HL-60 (cell line): ENCODE measurements around the gene LRP1B.

ENCODE experiments used
- DNase-seq, 2 experiments: peaks; one replicate each; pipeline ENCODE4 v3.0.0-alpha.2; 2010 to 2020; ENCODE audit warnings: low read depth in 1 of 2, low spot score in 1 of 2
- H3K27ac ChIP-seq: fragments of 250-450 bp; sonication (Bioruptor Pico); replicated peaks from 2 replicates; pipeline ENCODE4 v1.5.1; 2020; ENCODE audit warnings: mild to moderate bottlenecking, moderate library complexity
- H3K27me3 ChIP-seq: fragments of 250-450 bp; sonication (Bioruptor Pico); 2 replicates; pipeline ENCODE4 v1.5.1; 2021; ENCODE audit warnings: mild to moderate bottlenecking, moderate library complexity; ENCODE audit not compliant: insufficient read depth, poor library complexity, severe bottlenecking
- H3K4me3 ChIP-seq: replicated peaks from 2 replicates; pipeline ENCODE4 v1.5.1; 2011; ENCODE audit warnings: mild to moderate bottlenecking, control low read depth, low read length; ENCODE audit not compliant: insufficient read depth
- GABPA ChIP-seq: IDR thresholded peaks from 2 replicates; pipeline ENCODE4 v1.6.1; 2012; ENCODE audit warnings: low read depth
- POLR2AphosphoS5 ChIP-seq: IDR thresholded peaks from 2 replicates; pipeline ENCODE4 v1.6.1; 2012; ENCODE audit warnings: low read depth
- SPI1 ChIP-seq: IDR thresholded peaks from 2 replicates; pipeline ENCODE4 v1.6.1; 2012; ENCODE audit warnings: low read depth, mild to moderate bottlenecking, borderline replicate concordance
- TF ChIP-seq, protein P1 (sequence below): IDR thresholded peaks from 2 replicates; pipeline ENCODE4 v1.6.1; 2012; ENCODE audit warnings: low read depth; ENCODE audit not compliant: insufficient replicate concordance
- TF ChIP-seq, protein P2 (sequence below): IDR thresholded peaks from one replicate; pipeline ENCODE4 v1.5.1; 2011; ENCODE audit warnings: low read length, control low read depth, inconsistent platforms; ENCODE audit not compliant: insufficient read depth

The LRP1B gene

GRCh38 chr2:141927536-141927935 lies 203.3 kb downstream of the LRP1B start:
- H3K27ac ChIP-seq: no peak overlapping the region
- DNase-seq: no peak
- TF ChIP-seq SPI1 (no peak), POLR2AphosphoS5 (no peak), GABPA (no peak)
- TF ChIP-seq, protein P1, sequence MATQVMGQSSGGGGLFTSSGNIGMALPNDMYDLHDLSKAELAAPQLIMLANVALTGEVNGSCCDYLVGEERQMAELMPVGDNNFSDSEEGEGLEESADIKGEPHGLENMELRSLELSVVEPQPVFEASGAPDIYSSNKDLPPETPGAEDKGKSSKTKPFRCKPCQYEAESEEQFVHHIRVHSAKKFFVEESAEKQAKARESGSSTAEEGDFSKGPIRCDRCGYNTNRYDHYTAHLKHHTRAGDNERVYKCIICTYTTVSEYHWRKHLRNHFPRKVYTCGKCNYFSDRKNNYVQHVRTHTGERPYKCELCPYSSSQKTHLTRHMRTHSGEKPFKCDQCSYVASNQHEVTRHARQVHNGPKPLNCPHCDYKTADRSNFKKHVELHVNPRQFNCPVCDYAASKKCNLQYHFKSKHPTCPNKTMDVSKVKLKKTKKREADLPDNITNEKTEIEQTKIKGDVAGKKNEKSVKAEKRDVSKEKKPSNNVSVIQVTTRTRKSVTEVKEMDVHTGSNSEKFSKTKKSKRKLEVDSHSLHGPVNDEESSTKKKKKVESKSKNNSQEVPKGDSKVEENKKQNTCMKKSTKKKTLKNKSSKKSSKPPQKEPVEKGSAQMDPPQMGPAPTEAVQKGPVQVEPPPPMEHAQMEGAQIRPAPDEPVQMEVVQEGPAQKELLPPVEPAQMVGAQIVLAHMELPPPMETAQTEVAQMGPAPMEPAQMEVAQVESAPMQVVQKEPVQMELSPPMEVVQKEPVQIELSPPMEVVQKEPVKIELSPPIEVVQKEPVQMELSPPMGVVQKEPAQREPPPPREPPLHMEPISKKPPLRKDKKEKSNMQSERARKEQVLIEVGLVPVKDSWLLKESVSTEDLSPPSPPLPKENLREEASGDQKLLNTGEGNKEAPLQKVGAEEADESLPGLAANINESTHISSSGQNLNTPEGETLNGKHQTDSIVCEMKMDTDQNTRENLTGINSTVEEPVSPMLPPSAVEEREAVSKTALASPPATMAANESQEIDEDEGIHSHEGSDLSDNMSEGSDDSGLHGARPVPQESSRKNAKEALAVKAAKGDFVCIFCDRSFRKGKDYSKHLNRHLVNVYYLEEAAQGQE: no peak
- TF ChIP-seq, protein P2, sequence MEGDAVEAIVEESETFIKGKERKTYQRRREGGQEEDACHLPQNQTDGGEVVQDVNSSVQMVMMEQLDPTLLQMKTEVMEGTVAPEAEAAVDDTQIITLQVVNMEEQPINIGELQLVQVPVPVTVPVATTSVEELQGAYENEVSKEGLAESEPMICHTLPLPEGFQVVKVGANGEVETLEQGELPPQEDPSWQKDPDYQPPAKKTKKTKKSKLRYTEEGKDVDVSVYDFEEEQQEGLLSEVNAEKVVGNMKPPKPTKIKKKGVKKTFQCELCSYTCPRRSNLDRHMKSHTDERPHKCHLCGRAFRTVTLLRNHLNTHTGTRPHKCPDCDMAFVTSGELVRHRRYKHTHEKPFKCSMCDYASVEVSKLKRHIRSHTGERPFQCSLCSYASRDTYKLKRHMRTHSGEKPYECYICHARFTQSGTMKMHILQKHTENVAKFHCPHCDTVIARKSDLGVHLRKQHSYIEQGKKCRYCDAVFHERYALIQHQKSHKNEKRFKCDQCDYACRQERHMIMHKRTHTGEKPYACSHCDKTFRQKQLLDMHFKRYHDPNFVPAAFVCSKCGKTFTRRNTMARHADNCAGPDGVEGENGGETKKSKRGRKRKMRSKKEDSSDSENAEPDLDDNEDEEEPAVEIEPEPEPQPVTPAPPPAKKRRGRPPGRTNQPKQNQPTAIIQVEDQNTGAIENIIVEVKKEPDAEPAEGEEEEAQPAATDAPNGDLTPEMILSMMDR: no peak
- H3K27me3 ChIP-seq: no peaks in the 10 kb centered on the region
- H3K4me3 ChIP-seq: no peak overlapping the region

- no peak overlapping the region for H3K27ac ChIP-seq
- H3K4me3 ChIP-seq: no peak overlapping the region
- DNase-seq: no peak
- H3K27me3 ChIP-seq: no peaks in the 10 kb centered on the region
- TF ChIP-seq GABPA (no peak), POLR2AphosphoS5 (no peak), SPI1 (no peak)
- TF ChIP-seq, protein P2: no peak
- TF ChIP-seq, protein P1: no peak
Measured at GRCh38 chr2:141925511-141925910, 205.3 kb downstream of the LRP1B start.

DNA sequence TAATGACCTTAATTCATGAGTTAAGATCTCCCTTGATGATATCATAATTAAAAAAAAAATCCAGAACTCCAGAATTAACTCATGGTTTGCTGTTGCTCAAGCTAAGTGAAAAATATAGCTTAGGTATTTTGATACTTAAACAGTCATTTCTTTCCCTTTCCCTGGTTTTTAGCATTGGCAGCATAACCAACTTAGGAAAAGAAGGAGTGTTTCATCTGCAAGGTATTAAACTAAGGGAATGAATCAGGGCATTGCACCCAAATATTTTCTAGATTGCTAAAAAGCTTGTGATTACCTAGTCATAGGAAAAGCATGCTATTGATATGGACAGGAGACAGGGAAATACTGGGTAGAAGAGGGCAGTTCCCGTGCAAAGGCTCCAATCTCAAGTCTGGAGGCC lies 207.2 kb downstream of the LRP1B start:
- Histone ChIP-seq H3K27ac (no peak overlapping the region), H3K4me3 (no peak overlapping the region), H3K27me3 (no peaks in the 10 kb centered on the region)
- TF ChIP-seq GABPA: no peak
- TF ChIP-seq, protein P1: no peak
- TF ChIP-seq, protein P2: no peak
- DNase-seq: no peak
